ENCODE results near the gene KCTD7. TPM values are rescaled to one million over a fixed set of nuclear protein-coding genes. Genes with fewer than 3 reads are reported as not detected.
"Not testable (repeated sequence)": the region's sequence is repeated elsewhere in the genome, so short reads cannot be mapped to it uniquely, and the experiment has no call there.

Gene KCTD7
- total and polyA plus RNA-seq, 8 donors: 1.7 to 17.5 (median 4.8) TPM

- peaks cover 28 to 99% (median 88%) of the 10 kb centered on the region in 4 donors for H3K36me3 ChIP-seq
- H3K27me3 ChIP-seq: no peaks in the 10 kb centered on the region
- no peaks in the 10 kb centered on the region for H3K9me3 ChIP-seq
- H3K27ac ChIP-seq: no peak overlapping the region
- H3K4me1 ChIP-seq: peaks cover 0 to 15% (median 0%) of the 10 kb centered on the region in 4 donors
- no peak overlapping the region for H3K4me3 ChIP-seq
- 84 to 94% (median 85%) methylated on average over 3 of the region's 3 CpGs for WGBS, 5 donors
- intact Hi-C loops (cut with DNase I; ENCODE audit: low total_unique reads): no loop called here
- no peak for TF ChIP-seq CTCF (IDR thresholded peaks at IDR 0.05)
- no peak for TF ChIP-seq EP300 (IDR thresholded peaks at IDR 0.05)
- no peak for TF ChIP-seq POLR2A (IDR thresholded peaks at IDR 0.05)
- no peak for TF ChIP-seq POLR2AphosphoS5 (IDR thresholded peaks at IDR 0.05)
- no peak for DNase-seq
These were observed 13.5 kb downstream of the KCTD7 start for GRCh38 chr7:66642186-66642585.

GRCh38 chr7:66642932-66643331 is 14.3 kb downstream of the KCTD7 start:
- H3K4me3 ChIP-seq: no peak overlapping the region
- H3K9me3 ChIP-seq: no peaks in the 10 kb centered on the region
- intact Hi-C loops (cut with DNase I; ENCODE audit: low total_unique reads): no loop called here
- no peak for DNase-seq
- no peaks in the 10 kb centered on the region for H3K27me3 ChIP-seq
- TF ChIP-seq CTCF (IDR thresholded peaks at IDR 0.05) (no peak), POLR2A (IDR thresholded peaks at IDR 0.05) (no peak), POLR2AphosphoS5 (IDR thresholded peaks at IDR 0.05) (no peak), EP300 (IDR thresholded peaks at IDR 0.05) (no peak)
- H3K36me3 ChIP-seq: peaks cover 26 to 98% (median 85%) of the 10 kb centered on the region in 4 donors
- H3K27ac ChIP-seq: no peak overlapping the region
- H3K4me1 ChIP-seq: peaks cover 0 to 15% (median 0%) of the 10 kb centered on the region in 4 donors

GRCh38 chr7:66643395-66643794 is 14.7 kb downstream of the KCTD7 start:
- Histone ChIP-seq H3K4me3 (no peak overlapping the region), H3K27me3 (no peaks in the 10 kb centered on the region), H3K27ac (no peak overlapping the region), H3K36me3 (peaks cover 21 to 98% (median 82%) of the 10 kb centered on the region in 4 donors), H3K9me3 (no peaks in the 10 kb centered on the region), H3K4me1 (peaks cover 0 to 15% (median 0%) of the 10 kb centered on the region in 4 donors)
- intact Hi-C loops (cut with DNase I; ENCODE audit: low total_unique reads): no loop called here
- DNase-seq: no peak
- WGBS, 5 donors: 73 to 91% (median 83%) methylated on average over 2 of the region's 2 CpGs
- TF ChIP-seq EP300 (IDR thresholded peaks at IDR 0.05) (no peak), CTCF (IDR thresholded peaks at IDR 0.05) (no peak), POLR2AphosphoS5 (IDR thresholded peaks at IDR 0.05) (no peak), POLR2A (IDR thresholded peaks at IDR 0.05) (no peak)

- DNase-seq; H3K27me3 ChIP-seq; H3K9me3 ChIP-seq; H3K4me3 ChIP-seq; intact Hi-C loops (cut with DNase I; ENCODE audit: low total_unique reads); H3K27ac ChIP-seq: not testable (repeated sequence)
- Histone ChIP-seq H3K4me1 (peaks cover 8 to 20% (median 18%) of the 10 kb centered on the region in 4 donors), H3K36me3 (peaks cover 0 to 22% (median 11%) of the 10 kb centered on the region in 4 donors)
- 72 to 87% (median 80%) methylated on average over 6 of the region's 6 CpGs for WGBS, 5 donors
These were observed 22.3 kb downstream of the KCTD7 start for GRCh38 chr7:66651026-66651425.

- DNase-seq; H3K27me3 ChIP-seq; H3K36me3 ChIP-seq; H3K9me3 ChIP-seq; intact Hi-C loops (cut with DNase I; ENCODE audit: low total_unique reads): not testable (repeated sequence)
- H3K4me3 ChIP-seq: peak overlapping the region; percentile 78 to 93 (median 84)
- H3K27ac ChIP-seq: peak overlapping the region; percentile 97 to 99 (median 98)
- WGBS, 5 donors: 6 to 16% (median 10%) methylated on average over 27 to 41 of the region's 41 CpGs
- peak in 2 of 7 experiments; percentile 23 to 40 for TF ChIP-seq CTCF (IDR thresholded peaks at IDR 0.05)
- H3K4me1 ChIP-seq: peaks cover 11 to 26% (median 24%) of the 10 kb centered on the region in 4 donors
These were observed 25.1 kb downstream of the KCTD7 start for GRCh38 chr7:66653719-66654274.

All from stomach (tissue), 9 donors.